ENCODE measurements around the gene PLPP4.

Gene PLPP4

DNA sequence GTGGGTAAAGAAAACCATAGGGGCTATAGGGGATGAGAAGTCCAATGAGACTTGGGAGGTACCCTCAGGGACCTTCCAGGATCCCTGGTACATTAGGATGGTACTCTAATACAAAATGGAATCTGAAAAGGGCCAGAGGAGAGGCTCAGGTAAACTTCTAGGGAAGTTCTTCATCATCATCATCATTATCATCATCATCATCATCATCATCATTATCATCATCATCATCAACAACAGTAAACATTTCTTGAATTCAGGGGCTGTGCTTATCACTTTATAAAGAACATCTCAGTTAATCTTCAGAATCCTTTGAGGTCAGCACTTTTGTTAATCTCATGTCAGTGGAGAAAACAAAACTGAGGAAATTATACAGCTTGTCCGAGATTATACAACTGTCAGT is 50.1 kb downstream of the PLPP4 start:
- Histone ChIP-seq H3K27ac (ENCODE audit: low read depth, low read length) (no peak overlapping the region), H3K4me3 (ENCODE audit: insufficient read depth, low read length, poor library complexity, severe bottlenecking) (no peak overlapping the region), H3K27me3 (ENCODE audit: low read length) (no peaks in the 10 kb centered on the region), H3K9ac (ENCODE audit: low read length) (no peak overlapping the region), H3F3A (ENCODE audit: insufficient read depth) (no peaks in the 10 kb centered on the region), H4K20me1 (ENCODE audit: low read depth, low read length) (no peaks in the 10 kb centered on the region), H3K36me3 (ENCODE audit: low read length) (no peaks in the 10 kb centered on the region), H3K9me3 (ENCODE audit: insufficient read depth, low read length) (no peaks in the 10 kb centered on the region), H3K4me2 (ENCODE audit: low read depth, low read length, poor library complexity, severe bottlenecking) (no peak overlapping the region), H3K79me2 (ENCODE audit: insufficient read depth, low read length) (no peaks in the 10 kb centered on the region), H2AFZ (ENCODE audit: low read depth, low read length, severe bottlenecking) (no peak overlapping the region), H3K9me2 (replicated peaks; ENCODE audit: insufficient read depth, low read length) (no peaks in the 10 kb centered on the region)
- no peak for TF ChIP-seq EZH2phosphoT487 (conservative IDR thresholded peaks at IDR 0.05; ENCODE audit: low read length)
- TF ChIP-seq, protein P1, sequence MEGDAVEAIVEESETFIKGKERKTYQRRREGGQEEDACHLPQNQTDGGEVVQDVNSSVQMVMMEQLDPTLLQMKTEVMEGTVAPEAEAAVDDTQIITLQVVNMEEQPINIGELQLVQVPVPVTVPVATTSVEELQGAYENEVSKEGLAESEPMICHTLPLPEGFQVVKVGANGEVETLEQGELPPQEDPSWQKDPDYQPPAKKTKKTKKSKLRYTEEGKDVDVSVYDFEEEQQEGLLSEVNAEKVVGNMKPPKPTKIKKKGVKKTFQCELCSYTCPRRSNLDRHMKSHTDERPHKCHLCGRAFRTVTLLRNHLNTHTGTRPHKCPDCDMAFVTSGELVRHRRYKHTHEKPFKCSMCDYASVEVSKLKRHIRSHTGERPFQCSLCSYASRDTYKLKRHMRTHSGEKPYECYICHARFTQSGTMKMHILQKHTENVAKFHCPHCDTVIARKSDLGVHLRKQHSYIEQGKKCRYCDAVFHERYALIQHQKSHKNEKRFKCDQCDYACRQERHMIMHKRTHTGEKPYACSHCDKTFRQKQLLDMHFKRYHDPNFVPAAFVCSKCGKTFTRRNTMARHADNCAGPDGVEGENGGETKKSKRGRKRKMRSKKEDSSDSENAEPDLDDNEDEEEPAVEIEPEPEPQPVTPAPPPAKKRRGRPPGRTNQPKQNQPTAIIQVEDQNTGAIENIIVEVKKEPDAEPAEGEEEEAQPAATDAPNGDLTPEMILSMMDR (IDR thresholded peaks at IDR 0.05; ENCODE audit: insufficient read depth, low read length, poor library complexity, severe bottlenecking) = no peak

DNA sequence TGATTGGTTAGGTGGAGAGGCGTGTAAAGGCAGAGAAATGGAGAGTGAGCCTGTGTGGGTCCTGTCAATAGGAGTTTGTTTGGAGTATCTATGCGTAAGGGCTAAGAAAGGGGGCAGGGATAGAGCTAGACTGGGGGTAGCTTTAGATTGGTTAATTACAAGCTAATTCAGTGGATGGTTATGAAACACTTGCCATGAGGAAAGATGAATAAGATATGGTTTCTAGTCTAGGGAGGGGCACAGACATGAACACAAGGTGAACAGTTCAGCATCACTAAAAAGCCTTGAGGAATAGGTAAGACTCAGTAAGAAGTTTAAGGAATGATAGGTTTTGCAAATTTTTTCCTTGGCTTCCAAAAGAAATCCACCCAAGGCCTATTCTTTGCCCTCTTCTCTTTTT is 50.6 kb downstream of the PLPP4 start:
- H3K27me3 ChIP-seq (ENCODE audit: low read length) = no peaks in the 10 kb centered on the region
- H3K27ac ChIP-seq (ENCODE audit: low read depth, low read length) = no peak overlapping the region
- H3F3A ChIP-seq (ENCODE audit: insufficient read depth) = no peaks in the 10 kb centered on the region
- no peaks in the 10 kb centered on the region for H4K20me1 ChIP-seq (ENCODE audit: low read depth, low read length)
- H3K9me3 ChIP-seq (ENCODE audit: insufficient read depth, low read length) = no peaks in the 10 kb centered on the region
- H3K36me3 ChIP-seq (ENCODE audit: low read length) = no peaks in the 10 kb centered on the region
- no peak overlapping the region for H3K9ac ChIP-seq (ENCODE audit: low read length)
- no peak for TF ChIP-seq EZH2phosphoT487 (conservative IDR thresholded peaks at IDR 0.05; ENCODE audit: low read length)
- TF ChIP-seq, protein P1 (IDR thresholded peaks at IDR 0.05; ENCODE audit: insufficient read depth, low read length, poor library complexity, severe bottlenecking) = no peak
- no peaks in the 10 kb centered on the region for H3K9me2 ChIP-seq (replicated peaks; ENCODE audit: insufficient read depth, low read length)
- no peaks in the 10 kb centered on the region for H3K79me2 ChIP-seq (ENCODE audit: insufficient read depth, low read length)
- H3K4me3 ChIP-seq (ENCODE audit: insufficient read depth, low read length, poor library complexity, severe bottlenecking) = no peak overlapping the region
- no peak overlapping the region for H2AFZ ChIP-seq (ENCODE audit: low read depth, low read length, severe bottlenecking)
- no peak overlapping the region for H3K4me2 ChIP-seq (ENCODE audit: low read depth, low read length, poor library complexity, severe bottlenecking)

- no peak overlapping the region for H2AFZ ChIP-seq (ENCODE audit: low read depth, low read length, severe bottlenecking)
- H4K20me1 ChIP-seq (ENCODE audit: low read depth, low read length) = no peaks in the 10 kb centered on the region
- H3K9me3 ChIP-seq (ENCODE audit: insufficient read depth, low read length) = no peaks in the 10 kb centered on the region
- no peaks in the 10 kb centered on the region for H3K79me2 ChIP-seq (ENCODE audit: insufficient read depth, low read length)
- TF ChIP-seq, protein P1 (IDR thresholded peaks at IDR 0.05; ENCODE audit: insufficient read depth, low read length, poor library complexity, severe bottlenecking) = no peak
- no peak for TF ChIP-seq EZH2phosphoT487 (conservative IDR thresholded peaks at IDR 0.05; ENCODE audit: low read length)
- H3F3A ChIP-seq (ENCODE audit: insufficient read depth) = no peaks in the 10 kb centered on the region
- H3K27ac ChIP-seq (ENCODE audit: low read depth, low read length) = no peak overlapping the region
- H3K9me2 ChIP-seq (replicated peaks; ENCODE audit: insufficient read depth, low read length) = no peaks in the 10 kb centered on the region
- H3K9ac ChIP-seq (ENCODE audit: low read length) = no peak overlapping the region
- no peaks in the 10 kb centered on the region for H3K27me3 ChIP-seq (ENCODE audit: low read length)
- no peak overlapping the region for H3K4me2 ChIP-seq (ENCODE audit: low read depth, low read length, poor library complexity, severe bottlenecking)
- H3K4me3 ChIP-seq (ENCODE audit: insufficient read depth, low read length, poor library complexity, severe bottlenecking) = no peak overlapping the region
- no peaks in the 10 kb centered on the region for H3K36me3 ChIP-seq (ENCODE audit: low read length)
These were observed 51.4 kb downstream of the PLPP4 start for GRCh38 chr10:120508393-120508792.

Data from SU-DHL-6 (cell line).